Neuronal stem cell (in vitro differentiated cells): ENCODE data around the gene PHLPP2.

Experiments
- DNase-seq: peaks from one replicate; pipeline ENCODE4 v3.0.0-alpha.2; 2013; ENCODE audit warnings: low spot score
- H2AFZ ChIP-seq: one replicate; pipeline ENCODE4 v1.6.1; 2013; ENCODE audit warnings: mild to moderate bottlenecking, low read length, inconsistent platforms
- H2AK5ac ChIP-seq: 2 replicates; pipeline ENCODE4 v1.6.1; 2013; ENCODE audit warnings: low read depth, mild to moderate bottlenecking, inconsistent platforms, low read length, moderate library complexity, mixed read lengths
- H2BK120ac ChIP-seq: 2 replicates; pipeline ENCODE4 v1.6.1; 2013; ENCODE audit warnings: low read depth, mild to moderate bottlenecking, inconsistent platforms, low read length, moderate library complexity, mixed read lengths
- H2BK12ac ChIP-seq: one replicate; pipeline ENCODE4 v1.6.1; 2013; ENCODE audit warnings: low read length, inconsistent platforms
- H2BK15ac ChIP-seq: 2 replicates; pipeline ENCODE4 v1.6.1; 2013; ENCODE audit warnings: mild to moderate bottlenecking, low read length, inconsistent platforms, mixed read lengths
- H2BK5ac ChIP-seq: one replicate; pipeline ENCODE4 v1.6.1; 2013; ENCODE audit warnings: inconsistent platforms, mild to moderate bottlenecking, low read length, moderate library complexity
- H3K14ac ChIP-seq: one replicate; pipeline ENCODE4 v1.6.1; 2013; ENCODE audit warnings: low read length, inconsistent platforms
- H3K18ac ChIP-seq: 2 replicates; pipeline ENCODE4 v1.6.1; 2013; ENCODE audit warnings: low read length, inconsistent platforms
- H3K23ac ChIP-seq: 2 replicates; pipeline ENCODE4 v1.6.1; 2013; ENCODE audit warnings: low read depth, mild to moderate bottlenecking, mixed read lengths, low read length, inconsistent platforms; ENCODE audit not compliant: poor library complexity
- H3K27ac ChIP-seq: replicated peaks from 3 replicates; pipeline ENCODE4 v1.5.1; 2013; ENCODE audit warnings: low read length, inconsistent platforms
- H3K27me3 ChIP-seq, 3 experiments: 2 replicates each; pipeline ENCODE4 v1.6.1; 2013; ENCODE audit warnings: low read length in 3 of 3, mild to moderate bottlenecking in 2 of 3, inconsistent platforms in 1 of 3, low read depth in 1 of 3, mixed read lengths in 1 of 3, moderate library complexity in 1 of 3; ENCODE audit not compliant: control insufficient read depth in 3 of 3, insufficient read depth in 3 of 3
- H3K36me3 ChIP-seq, 2 donors: replicated peaks in 1 of 2; 2 replicates each; pipeline ENCODE4 v1.6.1; 2013; ENCODE audit warnings: low read length in 2 of 2; ENCODE audit not compliant: control insufficient read depth in 2 of 2, insufficient read depth in 2 of 2
- H3K4ac ChIP-seq: 2 replicates; pipeline ENCODE4 v1.6.1; 2013; ENCODE audit warnings: inconsistent platforms, mild to moderate bottlenecking, low read length, moderate library complexity
- H3K4me1 ChIP-seq, 2 donors: 1 replicate in 1 of 2; 2 replicates in 1 of 2; pipeline ENCODE4 v1.6.1; 2013; ENCODE audit warnings: low read length in 2 of 2, low read depth in 1 of 2; ENCODE audit not compliant: control insufficient read depth in 2 of 2, insufficient read depth in 1 of 2
- H3K4me2 ChIP-seq: one replicate; pipeline ENCODE4 v1.6.1; 2013; ENCODE audit warnings: mild to moderate bottlenecking, low read length, inconsistent platforms; ENCODE audit not compliant: insufficient read depth, poor library complexity, severe bottlenecking
- H3K4me3 ChIP-seq, 2 donors: 2 replicates each; pipeline ENCODE4 v1.5.1; 2013; ENCODE audit warnings: low read length in 2 of 2, mild to moderate bottlenecking in 2 of 2, inconsistent platforms in 1 of 2, moderate library complexity in 1 of 2
- H3K79me1 ChIP-seq: one replicate; pipeline ENCODE4 v1.6.1; 2013; ENCODE audit warnings: low read depth, mild to moderate bottlenecking, inconsistent platforms, low read length, moderate library complexity
- H3K9ac ChIP-seq: one replicate; pipeline ENCODE4 v1.6.1; 2013; ENCODE audit warnings: mild to moderate bottlenecking, low read depth, low read length, inconsistent platforms; ENCODE audit not compliant: poor library complexity
- H3K9me3 ChIP-seq, 2 donors: replicated peaks in 1 of 2; 2 replicates each; pipeline versions ENCODE3 to v1.6.1; 2013; ENCODE audit warnings: low read length in 2 of 2, mild to moderate bottlenecking in 2 of 2, inconsistent platforms in 1 of 2, low read depth in 1 of 2, mixed read lengths in 1 of 2, moderate library complexity in 1 of 2; ENCODE audit not compliant: control insufficient read depth in 2 of 2, insufficient read depth in 1 of 2
- H4K8ac ChIP-seq: one replicate; pipeline ENCODE4 v1.6.1; 2013; ENCODE audit warnings: low read depth, mild to moderate bottlenecking, inconsistent platforms, low read length, moderate library complexity
- H4K91ac ChIP-seq: one replicate; pipeline ENCODE4 v1.6.1; 2013; ENCODE audit warnings: low read length, low read depth, mild to moderate bottlenecking, inconsistent platforms; ENCODE audit not compliant: poor library complexity
- WGBS, 2 donors: extraction: QIAGEN DNeasy Blood & Tissue Kit; methylation state at CpG; one replicate each; pipeline ENCODE4 v1.1.7; 2013; ENCODE audit warnings: missing lambda C conversion rate in 2 of 2, mixed read lengths in 1 of 2; ENCODE audit not compliant: insufficient read length in 2 of 2, insufficient replicate concordance in 1 of 2; ENCODE audit errors: extremely low coverage in 2 of 2; 5-methylcytosine and 5-hydroxymethylcytosine counted together

PHLPP2 gene

DNA sequence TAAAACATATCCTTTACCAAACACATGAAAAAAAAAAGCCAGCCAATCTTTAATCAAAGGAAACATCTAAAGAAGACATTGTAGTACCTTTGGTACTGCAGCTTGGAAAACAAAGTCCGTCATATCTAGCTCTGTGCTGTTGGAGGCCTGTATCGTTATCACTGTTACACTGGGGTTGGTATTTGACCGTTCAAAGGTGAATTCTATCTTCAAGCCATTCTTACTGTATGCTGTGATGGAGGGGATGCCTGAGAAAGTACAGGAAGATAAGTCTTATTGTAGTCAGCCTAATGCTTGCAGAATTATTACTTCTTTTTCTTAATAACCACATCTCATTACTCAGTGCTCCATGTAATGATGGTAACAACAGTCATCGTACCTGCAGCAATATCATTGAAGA is 14.4 kb upstream of the PHLPP2 start:
- Histone ChIP-seq H2BK12ac (no peak overlapping the region), H2BK15ac (no peak overlapping the region), H3K14ac (no peak overlapping the region), H2AK5ac (no peak overlapping the region), H2BK120ac (no peak overlapping the region), H3K79me1 (no peaks in the 10 kb centered on the region), H4K91ac (no peak overlapping the region), H3K36me3 (peaks cover 13 to 75% of the 10 kb centered on the region in 2 donors), H3K23ac (no peak overlapping the region), H3K27ac (no peak overlapping the region), H3K27me3 (no peaks in the 10 kb centered on the region), H3K9me3 (no peaks in the 10 kb centered on the region), H2BK5ac (no peak overlapping the region), H3K4me1 (peaks cover 2 to 13% of the 10 kb centered on the region in 2 donors), H3K18ac (no peak overlapping the region), H4K8ac (no peak overlapping the region), H3K9ac (no peak overlapping the region), H3K4ac (no peak overlapping the region), H3K4me2 (no peak overlapping the region), H3K4me3 (no peak overlapping the region), H2AFZ (no peak overlapping the region)
- DNase-seq, result no peak
- WGBS, 2 donors, result no CpG with 5 or more reads among the region's 4 CpGs

DNA sequence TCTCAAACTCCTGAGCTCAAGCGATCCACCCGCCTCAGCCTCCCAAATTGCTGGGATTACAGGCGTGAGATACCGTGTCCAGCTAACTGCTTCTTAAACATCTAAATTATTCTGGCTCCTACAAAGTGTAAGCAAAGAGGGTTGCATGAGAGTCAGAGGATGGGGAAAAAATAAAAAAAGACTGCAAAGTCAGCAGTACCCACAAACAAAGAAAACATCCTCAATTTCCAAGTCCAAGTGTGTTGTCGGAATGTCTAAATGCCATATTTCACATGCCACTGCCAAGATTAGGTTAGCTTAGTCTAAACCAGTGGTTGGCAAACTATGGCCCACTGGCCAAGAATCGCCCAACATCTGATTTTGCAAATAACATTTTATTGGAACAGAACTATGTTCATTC is 13.0 kb upstream of the PHLPP2 start:
- Histone ChIP-seq H2BK12ac (no peak overlapping the region), H3K9ac (no peak overlapping the region), H3K27me3 (no peaks in the 10 kb centered on the region), H4K91ac (no peak overlapping the region), H3K36me3 (peaks cover 17 to 77% of the 10 kb centered on the region in 2 donors), H2BK15ac (no peak overlapping the region), H4K8ac (no peak overlapping the region), H3K9me3 (no peaks in the 10 kb centered on the region), H2BK5ac (no peak overlapping the region), H3K23ac (no peak overlapping the region), H3K4me2 (no peak overlapping the region), H3K4me3 (no peak overlapping the region), H3K4me1 (peaks cover 2 to 14% of the 10 kb centered on the region in 2 donors), H2BK120ac (no peak overlapping the region), H2AFZ (no peak overlapping the region), H3K27ac (no peak overlapping the region), H3K79me1 (no peaks in the 10 kb centered on the region), H3K4ac (no peak overlapping the region), H3K14ac (no peak overlapping the region), H2AK5ac (no peak overlapping the region), H3K18ac (no peak overlapping the region)
- DNase-seq, result no peak
- WGBS, 2 donors, result no CpG with 5 or more reads among the region's 6 CpGs

DNA sequence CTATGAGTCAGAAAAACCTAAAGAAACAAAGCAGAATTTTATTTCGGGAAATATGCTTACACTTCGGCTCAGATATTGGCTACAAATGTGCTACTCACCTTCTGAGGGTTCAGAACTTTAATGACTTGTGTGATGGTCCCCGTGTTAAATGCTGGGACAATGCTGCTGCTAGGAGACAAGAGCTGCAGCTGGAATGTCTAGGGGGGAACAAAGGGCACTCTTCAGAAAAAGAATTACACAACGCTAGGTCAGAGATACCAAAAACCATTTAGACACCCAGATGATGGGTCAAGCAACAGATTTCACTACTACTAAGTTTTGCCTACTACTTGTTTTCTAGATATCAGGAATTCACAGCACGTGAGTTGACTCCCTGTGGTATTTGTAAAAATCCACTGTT is 10.0 kb upstream of the PHLPP2 start:
- H3K23ac ChIP-seq, result no peak overlapping the region
- H2AK5ac ChIP-seq, result no peak overlapping the region
- H3K27me3 ChIP-seq, result no peaks in the 10 kb centered on the region
- no CpG with 5 or more reads among the region's 5 CpGs for WGBS, 2 donors
- H2BK15ac ChIP-seq, result no peak overlapping the region
- no peaks in the 10 kb centered on the region for H3K9me3 ChIP-seq
- no peak overlapping the region for H4K91ac ChIP-seq
- no peak overlapping the region for H3K9ac ChIP-seq
- peaks cover 19 to 73% of the 10 kb centered on the region in 2 donors for H3K36me3 ChIP-seq
- H3K14ac ChIP-seq, result no peak overlapping the region
- no peak for DNase-seq
- H2BK120ac ChIP-seq, result no peak overlapping the region
- H3K4ac ChIP-seq, result no peak overlapping the region
- no peak overlapping the region for H4K8ac ChIP-seq
- no peak overlapping the region for H2BK12ac ChIP-seq
- H3K27ac ChIP-seq, result peak overlapping the region; percentile 59
- peaks cover 2 to 16% of the 10 kb centered on the region in 2 donors for H3K4me1 ChIP-seq
- no peak overlapping the region for H2BK5ac ChIP-seq
- no peak overlapping the region for H3K18ac ChIP-seq
- H2AFZ ChIP-seq, result no peak overlapping the region
- no peak overlapping the region for H3K4me2 ChIP-seq
- H3K79me1 ChIP-seq, result no peaks in the 10 kb centered on the region
- no peak overlapping the region for H3K4me3 ChIP-seq

DNA sequence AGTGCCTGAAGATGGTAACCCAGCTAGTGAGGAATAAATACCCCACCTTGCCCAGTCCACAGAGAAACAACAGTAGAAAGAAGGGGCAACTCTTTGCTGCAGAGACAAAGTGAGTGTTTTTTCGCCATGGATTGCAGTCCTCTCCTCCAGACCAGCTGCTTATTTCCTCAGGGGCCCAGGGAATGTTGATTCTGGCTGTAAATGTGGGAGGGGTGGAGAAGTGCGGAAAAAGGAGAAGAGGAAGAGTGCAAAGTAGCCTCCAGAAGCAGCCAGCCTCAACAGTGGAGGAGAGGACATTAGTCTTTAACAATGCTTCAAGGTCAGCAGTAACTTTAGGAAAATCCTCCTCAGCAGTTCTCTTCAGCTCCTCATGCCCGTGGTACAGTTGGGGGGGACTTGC is 8.1 kb upstream of the PHLPP2 start:
- Histone ChIP-seq H3K27me3 (no peaks in the 10 kb centered on the region), H3K4me2 (no peak overlapping the region), H2BK120ac (no peak overlapping the region), H3K4me1 (peaks cover 4 to 20% of the 10 kb centered on the region in 2 donors), H3K4me3 (no peak overlapping the region), H4K91ac (no peak overlapping the region), H3K14ac (no peak overlapping the region), H3K36me3 (peaks cover 14 to 54% of the 10 kb centered on the region in 2 donors), H3K18ac (no peak overlapping the region), H2BK15ac (no peak overlapping the region), H3K23ac (no peak overlapping the region), H2BK12ac (no peak overlapping the region), H2AFZ (no peak overlapping the region), H2BK5ac (no peak overlapping the region), H3K4ac (no peak overlapping the region), H4K8ac (no peak overlapping the region), H3K79me1 (no peaks in the 10 kb centered on the region), H2AK5ac (no peak overlapping the region), H3K9ac (no peak overlapping the region), H3K9me3 (no peaks in the 10 kb centered on the region), H3K27ac (no peak overlapping the region)
- WGBS, 2 donors, result no CpG with 5 or more reads among the region's 3 CpGs
- DNase-seq, result no peak
